ENCODE measurements around the gene GALNT12.

- TF ChIP-seq CTCF (IDR thresholded peaks at IDR 0.05; ENCODE audit: poor library complexity): no peak
- TF ChIP-seq EZH2 (IDR thresholded peaks at IDR 0.05; ENCODE audit: borderline replicate concordance): no peak
Measured at GRCh38 chr9:98793031-98793430, 14.4 kb upstream of the GALNT12 start.

All from hepatocyte (in vitro differentiated cells).